Measurements from ENCODE around the gene VEZT.
"Not testable (repeated sequence)": the region's sequence is repeated elsewhere in the genome, so short reads cannot be mapped to it uniquely, and the experiment has no call there.

The VEZT gene

GRCh38 chr12:95238150-95238549, 20.5 kb downstream of the VEZT start:
- Histone ChIP-seq H3K27ac (ENCODE audit: low read length) (no peak overlapping the region), H3K9me3 (ENCODE audit: control insufficient read depth, insufficient read depth, low read length) (no peaks in the 10 kb centered on the region), H3K36me3 (ENCODE audit: control insufficient read depth, insufficient read depth, low read length) (0 out of 2 replicates have a peak, but pooled peaks cover 2% of the 10 kb centered on the region), H3K4me1 (ENCODE audit: control insufficient read depth, insufficient read depth, low read length) (no peaks in the 10 kb centered on the region), H3K27me3 (ENCODE audit: control insufficient read depth, insufficient read depth, low read length) (no peaks in the 10 kb centered on the region), H3K4me3 (ENCODE audit: low read length) (no peak overlapping the region)
- DNase-seq (ENCODE audit: low read depth, low spot score) = no peak
- WGBS (ENCODE audit: insufficient coverage, insufficient read length) = no CpG with 5 or more reads among the region's 1 CpG

- H3K4me1 ChIP-seq (ENCODE audit: control insufficient read depth, insufficient read depth, low read length) = no peaks in the 10 kb centered on the region
- H3K4me3 ChIP-seq (ENCODE audit: low read length) = no peak overlapping the region
- H3K27ac ChIP-seq (ENCODE audit: low read length) = no peak overlapping the region
- no peak for DNase-seq (ENCODE audit: low read depth, low spot score)
- 0 out of 2 replicates have a peak, but pooled peaks cover 1% of the 10 kb centered on the region for H3K36me3 ChIP-seq (ENCODE audit: control insufficient read depth, insufficient read depth, low read length)
- no peaks in the 10 kb centered on the region for H3K9me3 ChIP-seq (ENCODE audit: control insufficient read depth, insufficient read depth, low read length)
- no peaks in the 10 kb centered on the region for H3K27me3 ChIP-seq (ENCODE audit: control insufficient read depth, insufficient read depth, low read length)
These were observed 21.6 kb downstream of the VEZT start for GRCh38 chr12:95239216-95239615.

DNA sequence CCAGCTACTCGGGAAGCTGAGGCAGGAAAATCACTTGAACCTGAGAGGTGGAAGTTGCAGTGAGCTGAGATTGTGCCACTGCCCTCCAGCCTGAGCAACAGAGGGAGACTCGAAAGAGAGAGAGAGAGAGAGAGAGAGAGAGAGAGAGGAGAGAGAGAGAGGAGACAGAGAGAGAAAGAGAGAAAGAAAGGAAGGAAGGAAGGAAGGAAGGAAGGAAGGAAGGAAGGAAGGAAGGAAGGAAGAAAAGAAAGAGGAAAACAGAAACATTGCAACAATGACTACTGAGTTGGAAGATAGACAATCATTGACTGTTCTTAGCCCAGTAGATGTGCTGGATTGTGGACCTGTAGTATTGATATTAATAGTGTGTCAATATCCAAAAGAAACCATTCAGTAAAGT, 22.2 kb downstream of the VEZT start:
- H3K36me3 ChIP-seq (ENCODE audit: control insufficient read depth, insufficient read depth, low read length); H3K27ac ChIP-seq (ENCODE audit: low read length); H3K4me3 ChIP-seq (ENCODE audit: low read length); DNase-seq (ENCODE audit: low read depth, low spot score); H3K27me3 ChIP-seq (ENCODE audit: control insufficient read depth, insufficient read depth, low read length); H3K9me3 ChIP-seq (ENCODE audit: control insufficient read depth, insufficient read depth, low read length); H3K4me1 ChIP-seq (ENCODE audit: control insufficient read depth, insufficient read depth, low read length): not testable (repeated sequence)
- WGBS (ENCODE audit: insufficient coverage, insufficient read length) = no CpG with 5 or more reads among the region's 2 CpGs

GRCh38 chr12:95240556-95240955, 22.9 kb downstream of the VEZT start:
- H3K27me3 ChIP-seq (ENCODE audit: control insufficient read depth, insufficient read depth, low read length) = no peaks in the 10 kb centered on the region
- H3K27ac ChIP-seq (ENCODE audit: low read length) = no peak overlapping the region
- H3K36me3 ChIP-seq (ENCODE audit: control insufficient read depth, insufficient read depth, low read length) = no peaks in the 10 kb centered on the region
- no peak overlapping the region for H3K4me3 ChIP-seq (ENCODE audit: low read length)
- H3K4me1 ChIP-seq (ENCODE audit: control insufficient read depth, insufficient read depth, low read length) = no peaks in the 10 kb centered on the region
- no peaks in the 10 kb centered on the region for H3K9me3 ChIP-seq (ENCODE audit: control insufficient read depth, insufficient read depth, low read length)
- no CpG with 5 or more reads among the region's 2 CpGs for WGBS (ENCODE audit: insufficient coverage, insufficient read length)
- no peak for DNase-seq (ENCODE audit: low read depth, low spot score)

GRCh38 chr12:95241138-95241537, 23.5 kb downstream of the VEZT start:
- H3K36me3 ChIP-seq (ENCODE audit: control insufficient read depth, insufficient read depth, low read length); H3K27ac ChIP-seq (ENCODE audit: low read length); H3K4me3 ChIP-seq (ENCODE audit: low read length); H3K4me1 ChIP-seq (ENCODE audit: control insufficient read depth, insufficient read depth, low read length); DNase-seq (ENCODE audit: low read depth, low spot score); H3K9me3 ChIP-seq (ENCODE audit: control insufficient read depth, insufficient read depth, low read length); H3K27me3 ChIP-seq (ENCODE audit: control insufficient read depth, insufficient read depth, low read length): not testable (repeated sequence)
- WGBS (ENCODE audit: insufficient coverage, insufficient read length) = no CpG with 5 or more reads among the region's 6 CpGs

GRCh38 chr12:95241761-95242506, 24.3 kb downstream of the VEZT start:
- WGBS (ENCODE audit: insufficient coverage, insufficient read length) = no CpG with 5 or more reads among the region's 4 CpGs
- Histone ChIP-seq H3K9me3 (ENCODE audit: control insufficient read depth, insufficient read depth, low read length) (no peaks in the 10 kb centered on the region), H3K27me3 (ENCODE audit: control insufficient read depth, insufficient read depth, low read length) (no peaks in the 10 kb centered on the region), H3K4me1 (ENCODE audit: control insufficient read depth, insufficient read depth, low read length) (no peaks in the 10 kb centered on the region), H3K36me3 (ENCODE audit: control insufficient read depth, insufficient read depth, low read length) (no peaks in the 10 kb centered on the region), H3K27ac (ENCODE audit: low read length) (no peak overlapping the region), H3K4me3 (ENCODE audit: low read length) (no peak overlapping the region)
- DNase-seq (ENCODE audit: low read depth, low spot score) = no peak

DNA sequence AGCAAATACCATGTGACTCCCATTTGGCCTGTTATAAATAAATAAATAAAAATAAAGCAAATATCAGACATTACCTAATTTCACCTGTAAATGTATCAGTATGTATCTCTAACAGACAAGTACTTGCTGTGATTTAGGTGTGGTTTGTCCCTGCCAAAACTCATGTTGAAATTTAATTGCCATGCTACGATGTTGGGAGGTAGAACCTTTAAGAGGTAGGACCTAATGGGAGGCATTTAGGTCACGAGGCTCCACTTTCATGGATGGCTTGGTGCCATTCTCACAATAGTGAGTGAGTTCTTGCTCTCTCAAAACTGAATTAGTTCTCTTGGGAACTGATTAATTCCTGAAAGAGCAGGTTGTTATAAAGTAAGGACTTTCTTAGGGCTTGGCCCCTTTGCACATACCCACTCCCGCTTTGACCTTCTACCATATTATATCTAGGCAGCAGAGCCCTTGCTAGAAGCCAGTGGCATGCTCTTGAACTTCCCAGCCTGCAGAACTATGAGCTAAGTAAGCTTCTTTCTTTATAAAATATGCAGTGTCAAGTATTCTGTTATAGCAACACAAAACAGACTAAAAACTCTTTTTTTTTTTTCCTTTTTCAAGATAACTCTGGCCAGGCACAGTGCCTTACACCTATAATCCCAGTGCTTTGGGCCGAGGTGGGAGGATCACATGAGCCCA, 26.0 kb downstream of the VEZT start:
- H3K27ac ChIP-seq (ENCODE audit: low read length) = no peak overlapping the region
- H3K36me3 ChIP-seq (ENCODE audit: control insufficient read depth, insufficient read depth, low read length) = no peaks in the 10 kb centered on the region
- H3K4me1 ChIP-seq (ENCODE audit: control insufficient read depth, insufficient read depth, low read length) = no peaks in the 10 kb centered on the region
- H3K9me3 ChIP-seq (ENCODE audit: control insufficient read depth, insufficient read depth, low read length) = no peaks in the 10 kb centered on the region
- no peak overlapping the region for H3K4me3 ChIP-seq (ENCODE audit: low read length)
- no peak for DNase-seq (ENCODE audit: low read depth, low spot score)
- WGBS (ENCODE audit: insufficient coverage, insufficient read length) = no CpG with 5 or more reads among the region's 4 CpGs
- no peaks in the 10 kb centered on the region for H3K27me3 ChIP-seq (ENCODE audit: control insufficient read depth, insufficient read depth, low read length)

- H3K36me3 ChIP-seq (ENCODE audit: control insufficient read depth, insufficient read depth, low read length) = no peaks in the 10 kb centered on the region
- no peaks in the 10 kb centered on the region for H3K9me3 ChIP-seq (ENCODE audit: control insufficient read depth, insufficient read depth, low read length)
- WGBS (ENCODE audit: insufficient coverage, insufficient read length) = no CpG with 5 or more reads among the region's 3 CpGs
- no peak overlapping the region for H3K27ac ChIP-seq (ENCODE audit: low read length)
- no peaks in the 10 kb centered on the region for H3K4me1 ChIP-seq (ENCODE audit: control insufficient read depth, insufficient read depth, low read length)
- DNase-seq (ENCODE audit: low read depth, low spot score) = no peak
- H3K4me3 ChIP-seq (ENCODE audit: low read length) = no peak overlapping the region
- no peaks in the 10 kb centered on the region for H3K27me3 ChIP-seq (ENCODE audit: control insufficient read depth, insufficient read depth, low read length)
These were observed 26.7 kb downstream of the VEZT start for GRCh38 chr12:95244350-95244749.

GRCh38 chr12:95248095-95248494, 30.5 kb downstream of the VEZT start:
- no CpG with 5 or more reads among the region's 1 CpG for WGBS (ENCODE audit: insufficient coverage, insufficient read length)
- H3K9me3 ChIP-seq (ENCODE audit: control insufficient read depth, insufficient read depth, low read length) = no peaks in the 10 kb centered on the region

DNA sequence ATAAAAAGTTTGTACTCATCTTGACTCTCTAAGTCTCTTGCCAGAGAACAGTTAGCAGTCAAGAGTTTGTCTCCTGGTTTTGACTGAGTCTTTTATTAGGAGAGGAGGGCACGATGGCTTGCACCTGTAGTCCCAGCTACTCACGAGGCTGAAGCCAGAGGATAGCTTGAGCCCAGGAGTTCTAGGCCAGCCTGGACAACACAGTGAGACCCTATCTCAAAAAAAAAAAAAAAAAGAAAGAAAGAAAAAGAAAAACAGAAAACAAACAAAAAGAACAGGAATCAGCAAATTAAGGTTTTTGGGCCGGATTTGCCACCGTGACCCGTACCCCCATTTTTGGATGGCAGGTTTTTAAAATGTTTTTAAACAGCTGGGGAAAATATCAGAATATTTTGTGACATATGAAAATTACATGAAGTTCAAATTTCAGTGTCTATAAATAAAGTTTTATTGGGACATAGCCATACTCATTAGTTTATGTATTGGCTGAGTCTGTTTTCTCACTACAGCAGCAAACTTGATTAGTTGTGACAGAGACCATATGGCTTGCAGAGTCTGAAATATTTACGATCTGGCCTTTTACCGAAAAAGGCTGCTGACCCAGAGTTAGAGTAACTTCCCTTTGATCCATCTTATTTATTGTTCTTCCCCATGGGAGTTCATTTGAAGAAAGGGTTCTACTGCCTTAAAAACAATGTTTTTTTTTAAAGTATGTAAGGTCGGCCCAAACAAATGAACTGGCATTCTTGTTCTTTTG, 31.2 kb downstream of the VEZT start:
- Histone ChIP-seq H3K4me3 (ENCODE audit: low read length) (no peak overlapping the region), H3K36me3 (ENCODE audit: control insufficient read depth, insufficient read depth, low read length) (no peaks in the 10 kb centered on the region), H3K4me1 (ENCODE audit: control insufficient read depth, insufficient read depth, low read length) (no peaks in the 10 kb centered on the region), H3K9me3 (ENCODE audit: control insufficient read depth, insufficient read depth, low read length) (no peaks in the 10 kb centered on the region), H3K27me3 (ENCODE audit: control insufficient read depth, insufficient read depth, low read length) (no peaks in the 10 kb centered on the region), H3K27ac (ENCODE audit: low read length) (no peak overlapping the region)
- WGBS (ENCODE audit: insufficient coverage, insufficient read length) = no CpG with 5 or more reads among the region's 8 CpGs
- DNase-seq (ENCODE audit: low read depth, low spot score) = no peak

More at GRCh38 chr12:95248095-95248494, 30.5 kb downstream of the VEZT start:
- no peaks in the 10 kb centered on the region for H3K36me3 ChIP-seq (ENCODE audit: control insufficient read depth, insufficient read depth, low read length)
- no peaks in the 10 kb centered on the region for H3K27me3 ChIP-seq (ENCODE audit: control insufficient read depth, insufficient read depth, low read length)
- no peak for DNase-seq (ENCODE audit: low read depth, low spot score)
- H3K4me3 ChIP-seq (ENCODE audit: low read length) = no peak overlapping the region
- no peaks in the 10 kb centered on the region for H3K4me1 ChIP-seq (ENCODE audit: control insufficient read depth, insufficient read depth, low read length)
- H3K27ac ChIP-seq (ENCODE audit: low read length) = no peak overlapping the region

Measured in iPS DF 6.9 (cell line).